HepG2 (cell line): ENCODE results near the gene SLC35B3. TPM values are rescaled to one million over a fixed set of nuclear protein-coding genes. Genes with fewer than 3 reads are reported as not detected.

Source experiments
- ATAC-seq: fragments of 200-7000 bp; cut with Tn5 transposase; 3 replicates; pipeline ENCODE4 v1.9.1; 2020; ENCODE audit warnings: mild to moderate bottlenecking, moderate library complexity
- BruUV-seq: library from RNA; stranded (reverse); fragments of 400-500 nt; replicated peaks from 2 replicates; lab custom pipeline; 2021; lab: Mats Ljungman, UMichigan
- CTCF ChIA-PET: fragments of 300-600 bp; formaldehyde crosslinking; extraction: SDS; loops from one replicate; lab custom pipeline; 2021; ENCODE audit warnings: low total read pairs, inconsistent platforms, low intra/inter-chr PET ratio; lab: Yijun Ruan, JAX
- POLR2A ChIA-PET: fragments of 350-600 bp; sonication (Branson Sonifier 250); formaldehyde crosslinking; loops from one replicate; lab custom pipeline; 2020; ENCODE audit warnings: antibody characterized with exemption, inconsistent platforms; lab: Yijun Ruan, JAX
- DNase-seq: peaks from one replicate; pipeline ENCODE4 v3.0.0-alpha.2; 2015; ENCODE audit warnings: low spot score
- FAIRE-seq: peaks from 3 replicates; lab custom pipeline; 2011; peaks lifted over from hg19 to GRCh38; lab: Jason Lieb, UNC
- H2AFZ ChIP-seq: one replicate; pipeline ENCODE4 v1.6.1; 2011; ENCODE audit warnings: low read length, inconsistent platforms
- H3K27ac ChIP-seq: fragments of 300-600 bp; 3 replicates; pipeline ENCODE4 v1.8.0; 2011; ENCODE audit warnings: mixed run types, mild to moderate bottlenecking, mixed read lengths, low read length, inconsistent platforms; ENCODE audit not compliant: insufficient read depth; ENCODE audit errors: extremely low read length
- H3K27me3 ChIP-seq, 2 experiments: fragments of 200-600 bp in 1 of 2; 2 replicates in 1 of 2; 3 replicates in 1 of 2; pipeline versions ENCODE4 v1.6.0 to v1.8.0; 2011; ENCODE audit warnings: low read length in 2 of 2, mild to moderate bottlenecking in 2 of 2, moderate library complexity in 2 of 2, inconsistent platforms in 1 of 2; ENCODE audit not compliant: insufficient read depth in 2 of 2, control insufficient read depth in 1 of 2
- H3K36me3 ChIP-seq, 2 experiments: fragments of 200-600 bp in 1 of 2; replicated peaks in 1 of 2; 2 replicates in 1 of 2; 3 replicates in 1 of 2; pipeline versions ENCODE4 v1.5.1 to v1.8.0; 2011; ENCODE audit warnings: low read length in 2 of 2, inconsistent platforms in 1 of 2; ENCODE audit not compliant: insufficient read depth in 2 of 2, control insufficient read depth in 1 of 2
- H3K4me1 ChIP-seq: 2 replicates; pipeline ENCODE4 v1.5.1; 2012; ENCODE audit warnings: low read length, inconsistent platforms; ENCODE audit not compliant: insufficient read depth
- H3K4me2 ChIP-seq: 2 replicates; pipeline ENCODE4 v1.6.0; 2011; ENCODE audit warnings: low read depth, low read length, inconsistent platforms
- H3K4me3 ChIP-seq, 3 experiments: fragments of 200-600 bp in 1 of 3; sonication (generic), shearing (Covaris generic) in 1 of 3; replicated peaks in 1 of 3; 2 replicates each; pipeline ENCODE4 v1.5.1; 2011 to 2016; ENCODE audit warnings: low read length in 3 of 3, inconsistent platforms in 2 of 3, low read depth in 2 of 3, mild to moderate bottlenecking in 2 of 3, control low read depth in 1 of 3, mixed read lengths in 1 of 3; ENCODE audit not compliant: insufficient read depth in 1 of 3
- H3K79me2 ChIP-seq: one replicate; pipeline ENCODE4 v1.6.1; 2011; ENCODE audit warnings: low read length, inconsistent platforms; ENCODE audit not compliant: insufficient read depth
- H3K9ac ChIP-seq: 2 replicates; pipeline ENCODE4 v1.6.0; 2011; ENCODE audit warnings: mild to moderate bottlenecking, low read depth, low read length, inconsistent platforms; ENCODE audit not compliant: insufficient read depth
- H3K9me3 ChIP-seq: 2 replicates; pipeline ENCODE4 v1.5.1; 2012; ENCODE audit warnings: mild to moderate bottlenecking, low read length
- H4K20me1 ChIP-seq: 2 replicates; pipeline ENCODE4 v1.6.0; 2011; ENCODE audit warnings: inconsistent platforms, mild to moderate bottlenecking, low read length, moderate library complexity; ENCODE audit not compliant: insufficient read depth
- CCDC6 ChIP-seq: sonication (generic); formaldehyde crosslinking; IDR thresholded peaks from 2 replicates; pipeline ENCODE4 v1.8.1; 2022; ENCODE audit warnings: mild to moderate bottlenecking, missing genetic modification reagents, moderate library complexity
- CEBPB ChIP-seq: IDR thresholded peaks from 2 replicates; pipeline ENCODE4 v1.6.1; 2011; ENCODE audit warnings: low read depth, low read length, improper control_type of control experiment, borderline replicate concordance
- FOXM1 ChIP-seq: sonication (generic); formaldehyde crosslinking; IDR thresholded peaks from 2 replicates; pipeline ENCODE4 v1.5.0; 2020; ENCODE audit warnings: missing genetic modification reagents
- HDAC6 ChIP-seq: fragments of 200-600 bp; sonication (generic); IDR thresholded peaks from 2 replicates; pipeline ENCODE4 v1.7.0; 2017; ENCODE audit warnings: mild to moderate bottlenecking, antibody characterized with exemption, low read length, low read depth
- HNRNPLL ChIP-seq: fragments of 200-400 bp; formaldehyde crosslinking; IDR thresholded peaks from 2 replicates; pipeline ENCODE4 v1.6.1; 2017; ENCODE audit warnings: mild to moderate bottlenecking, low read depth, low read length; ENCODE audit not compliant: poor library complexity, severe bottlenecking
- MIER2 ChIP-seq: IDR thresholded peaks from 2 replicates; pipeline ENCODE4 v1.6.1; 2016; ENCODE audit warnings: missing biosample characterization, missing genetic modification reagents
- PHF21A ChIP-seq: sonication (generic); formaldehyde crosslinking; IDR thresholded peaks from 2 replicates; pipeline ENCODE4 v1.5.0; 2020; ENCODE audit warnings: mild to moderate bottlenecking, missing genetic modification reagents
- SMC3 ChIP-seq: IDR thresholded peaks from 2 replicates; pipeline ENCODE4 v1.6.1; 2011; ENCODE audit warnings: low read length, improper control_type of control experiment
- ZFP41 ChIP-seq: sonication (generic); formaldehyde crosslinking; IDR thresholded peaks from 2 replicates; pipeline ENCODE4 v1.4.0; 2020; ENCODE audit warnings: mild to moderate bottlenecking, missing genetic modification reagents, borderline replicate concordance
- ZFX ChIP-seq: sonication (generic); formaldehyde crosslinking; IDR thresholded peaks from 2 replicates; pipeline ENCODE4 v1.4.0; 2020; ENCODE audit warnings: mild to moderate bottlenecking, low read depth, missing genetic modification reagents, moderate library complexity
- ZNF160 ChIP-seq: sonication (generic); formaldehyde crosslinking; IDR thresholded peaks from 2 replicates; pipeline ENCODE4 v1.8.0; 2022; ENCODE audit warnings: mild to moderate bottlenecking, inconsistent platforms, missing genetic modification reagents
- WGBS: methylation state at CpG from one replicate; pipeline ENCODE4 v1.1.6; 2017; ENCODE audit warnings: low lambda C conversion rate; 5-methylcytosine and 5-hydroxymethylcytosine counted together
- in situ Hi-C: cut with HindIII; loops from 2 replicates; pipeline ENCODE4 v1.10.0; 2017; ENCODE audit warnings: low pct_unique_long_range_greater_than_20kb; ENCODE audit not compliant: extremely low pct_ligation_motif_present
- intact Hi-C: fragments of 100-400 bp; cut with micrococcal nuclease; formaldehyde crosslinking; loops from one replicate; pipeline ENCODE4 v1.10.0; 2022; ENCODE audit not compliant: unreplicated experiment
- polyA plus RNA-seq, 8 experiments: library from polyadenylated mRNA; depleted of rRNA in 3 of 8; stranded (reverse) in 7 of 8; unstranded in 1 of 8; fragments of >200 nt; fragmentation: Illumina TruSeq in 4 of 8; extraction: Trizol in 4 of 8; gene quantifications; 2 replicates each; pipeline versions ENCODE4 v1.2.1 to v1.2.3, GENCODE V29; 2011 to 2016; ENCODE audit warnings: low read depth in 4 of 8, missing spikeins in 1 of 8, mixed read lengths in 1 of 8; ENCODE audit not compliant: insufficient read depth in 1 of 8
- total RNA-seq, 5 experiments: library from RNA; depleted of rRNA; stranded (reverse); fragments of >200 nt; fragmentation: Illumina TruSeq; extraction: Trizol; gene quantifications; 2 replicates each; pipeline ENCODE4 v1.2.3, GENCODE V29; 2016; ENCODE audit warnings: low read depth in 1 of 5
- TF ChIP-seq, protein P1 (sequence below): sonication (generic); formaldehyde crosslinking; IDR thresholded peaks from 2 replicates; pipeline ENCODE4 v1.5.0; 2020; ENCODE audit warnings: mild to moderate bottlenecking, missing genetic modification reagents, borderline replicate concordance
- TF ChIP-seq, protein P2 (sequence below): sonication (generic); formaldehyde crosslinking; IDR thresholded peaks from 2 replicates; pipeline ENCODE4 v1.4.0; 2020; ENCODE audit warnings: mild to moderate bottlenecking, missing genetic modification reagents
- TF ChIP-seq, protein P3 (sequence below): sonication (generic); formaldehyde crosslinking; IDR thresholded peaks from 2 replicates; pipeline ENCODE4 v1.8.0; 2022; ENCODE audit warnings: missing genetic modification reagents, mild to moderate bottlenecking, moderate library complexity, borderline replicate concordance

Gene SLC35B3
- total and polyA plus RNA-seq, 2 of the 13 experiments (the other 11 are each of a cell fraction or from before 2014, with no cell fraction given) = 8.7 to 13.5 TPM

DNA sequence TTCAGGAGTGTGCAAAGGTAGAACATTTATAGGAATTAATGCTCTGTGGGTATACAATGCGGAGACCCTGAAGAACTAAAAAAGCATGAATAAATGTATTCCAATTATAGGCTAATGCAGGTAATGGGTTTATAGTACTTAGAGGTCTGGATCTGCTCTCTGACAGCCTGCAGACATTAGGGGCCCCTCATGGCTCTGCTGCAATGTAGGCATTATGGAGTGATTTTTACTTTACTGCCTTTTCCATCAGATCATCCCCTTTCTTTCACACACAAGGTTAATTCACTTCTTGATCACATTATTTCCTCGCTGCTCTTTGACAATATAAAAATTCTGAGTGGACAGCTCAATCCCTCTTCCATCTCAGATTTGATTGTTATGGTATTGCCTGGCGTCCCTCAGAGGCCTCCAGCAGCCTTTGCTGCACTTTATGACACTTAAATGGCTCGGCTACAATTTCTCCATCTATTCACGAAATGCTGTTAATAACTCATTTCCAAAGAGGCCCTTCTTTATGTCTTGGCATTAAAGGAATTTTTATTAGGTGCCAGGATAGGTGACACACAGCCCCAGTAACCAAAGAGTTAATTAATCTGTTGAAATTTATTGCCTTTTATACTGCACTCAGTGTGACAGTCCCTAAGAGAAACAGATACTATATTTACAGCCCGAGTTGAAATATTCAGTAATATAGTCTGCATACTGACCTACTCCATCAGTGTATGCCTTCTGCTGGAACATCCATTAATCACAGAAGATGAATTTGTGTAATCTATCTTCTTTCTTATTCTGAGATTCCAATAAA, 33.4 kb upstream of the SLC35B3 start (continued):
- TF ChIP-seq, protein P1, sequence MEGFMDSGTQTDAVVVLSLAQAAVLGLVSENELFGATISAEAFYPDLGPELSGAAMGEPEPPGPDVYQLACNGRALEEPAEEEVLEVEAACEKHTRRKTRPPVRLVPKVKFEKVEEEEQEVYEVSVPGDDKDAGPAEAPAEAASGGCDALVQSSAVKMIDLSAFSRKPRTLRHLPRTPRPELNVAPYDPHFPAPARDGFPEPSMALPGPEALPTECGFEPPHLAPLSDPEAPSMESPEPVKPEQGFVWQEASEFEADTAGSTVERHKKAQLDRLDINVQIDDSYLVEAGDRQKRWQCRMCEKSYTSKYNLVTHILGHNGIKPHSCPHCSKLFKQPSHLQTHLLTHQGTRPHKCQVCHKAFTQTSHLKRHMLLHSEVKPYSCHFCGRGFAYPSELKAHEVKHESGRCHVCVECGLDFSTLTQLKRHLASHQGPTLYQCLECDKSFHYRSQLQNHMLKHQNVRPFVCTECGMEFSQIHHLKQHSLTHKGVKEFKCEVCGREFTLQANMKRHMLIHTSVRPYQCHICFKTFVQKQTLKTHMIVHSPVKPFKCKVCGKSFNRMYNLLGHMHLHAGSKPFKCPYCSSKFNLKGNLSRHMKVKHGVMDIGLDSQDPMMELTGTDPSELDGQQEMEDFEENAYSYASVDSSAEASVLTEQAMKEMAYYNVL = no peak
- TF ChIP-seq HNRNPLL = no peak
- no peak for TF ChIP-seq MIER2 (CRISPR knock-in tag)
- TF ChIP-seq ZFP41 (CRISPR knock-in tag) = no peak
- no peak for TF ChIP-seq CEBPB
- TF ChIP-seq, protein P2, sequence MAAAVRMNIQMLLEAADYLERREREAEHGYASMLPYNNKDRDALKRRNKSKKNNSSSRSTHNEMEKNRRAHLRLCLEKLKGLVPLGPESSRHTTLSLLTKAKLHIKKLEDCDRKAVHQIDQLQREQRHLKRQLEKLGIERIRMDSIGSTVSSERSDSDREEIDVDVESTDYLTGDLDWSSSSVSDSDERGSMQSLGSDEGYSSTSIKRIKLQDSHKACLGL (CRISPR knock-in tag) = no peak
- TF ChIP-seq PHF21A (CRISPR knock-in tag) = no peak
- TF ChIP-seq, all 625 proteins: peak for 0

DNA sequence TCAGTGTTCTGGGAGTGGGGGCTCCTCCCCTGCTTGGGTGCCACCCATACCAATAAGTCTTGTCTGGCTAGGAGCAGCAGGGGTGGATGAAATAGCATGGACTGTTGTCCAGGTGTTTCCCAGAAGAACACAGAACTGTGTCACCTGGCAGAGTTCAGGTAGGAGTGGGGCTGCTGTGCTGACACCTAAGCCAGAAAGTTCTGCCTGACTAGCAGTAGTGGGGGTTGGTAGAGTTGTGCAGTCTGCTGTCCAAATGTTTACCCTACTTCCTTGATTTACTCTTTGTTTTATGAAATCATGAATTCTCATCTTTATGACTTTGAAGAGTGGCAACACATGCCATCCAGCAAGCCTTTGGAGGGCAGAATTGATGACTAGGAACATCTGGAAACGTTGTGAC, 27.3 kb upstream of the SLC35B3 start:
- Histone ChIP-seq H3K4me1 (no peaks in the 10 kb centered on the region), H3K36me3 (no peaks in the 10 kb centered on the region), H3K9ac (no peak overlapping the region), H3K4me3 (no peak overlapping the region), H3K79me2 (no peaks in the 10 kb centered on the region), H4K20me1 (no peaks in the 10 kb centered on the region), H3K27me3 (no peaks in the 10 kb centered on the region), H3K4me2 (no peak overlapping the region), H2AFZ (no peak overlapping the region), H3K27ac (no peak overlapping the region), H3K9me3 (no peaks in the 10 kb centered on the region)
- WGBS = 3% methylated on average over 1 of the region's 1 CpG
- intact Hi-C loops = no loop called here
- TF ChIP-seq ZNF160 (CRISPR knock-in tag) (no peak), CCDC6 (CRISPR knock-in tag) (no peak), FOXM1 (no peak), SMC3 (no peak), HDAC6 (no peak), ZFX (CRISPR knock-in tag) (no peak)
- TF ChIP-seq, protein P3, sequence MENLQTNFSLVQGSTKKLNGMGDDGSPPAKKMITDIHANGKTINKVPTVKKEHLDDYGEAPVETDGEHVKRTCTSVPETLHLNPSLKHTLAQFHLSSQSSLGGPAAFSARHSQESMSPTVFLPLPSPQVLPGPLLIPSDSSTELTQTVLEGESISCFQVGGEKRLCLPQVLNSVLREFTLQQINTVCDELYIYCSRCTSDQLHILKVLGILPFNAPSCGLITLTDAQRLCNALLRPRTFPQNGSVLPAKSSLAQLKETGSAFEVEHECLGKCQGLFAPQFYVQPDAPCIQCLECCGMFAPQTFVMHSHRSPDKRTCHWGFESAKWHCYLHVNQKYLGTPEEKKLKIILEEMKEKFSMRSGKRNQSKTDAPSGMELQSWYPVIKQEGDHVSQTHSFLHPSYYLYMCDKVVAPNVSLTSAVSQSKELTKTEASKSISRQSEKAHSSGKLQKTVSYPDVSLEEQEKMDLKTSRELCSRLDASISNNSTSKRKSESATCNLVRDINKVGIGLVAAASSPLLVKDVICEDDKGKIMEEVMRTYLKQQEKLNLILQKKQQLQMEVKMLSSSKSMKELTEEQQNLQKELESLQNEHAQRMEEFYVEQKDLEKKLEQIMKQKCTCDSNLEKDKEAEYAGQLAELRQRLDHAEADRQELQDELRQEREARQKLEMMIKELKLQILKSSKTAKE (CRISPR knock-in tag) = no peak
- ATAC-seq = no peak
- in situ Hi-C loops = no loop called here
- FAIRE-seq = no peak
- CTCF ChIA-PET = no interaction called here
- DNase-seq = no peak
- POLR2A ChIA-PET = no interaction called here
- no TSS peak for BruUV-seq
